Measurements from ENCODE around the gene DYNC1LI1.

Gene DYNC1LI1

DNA sequence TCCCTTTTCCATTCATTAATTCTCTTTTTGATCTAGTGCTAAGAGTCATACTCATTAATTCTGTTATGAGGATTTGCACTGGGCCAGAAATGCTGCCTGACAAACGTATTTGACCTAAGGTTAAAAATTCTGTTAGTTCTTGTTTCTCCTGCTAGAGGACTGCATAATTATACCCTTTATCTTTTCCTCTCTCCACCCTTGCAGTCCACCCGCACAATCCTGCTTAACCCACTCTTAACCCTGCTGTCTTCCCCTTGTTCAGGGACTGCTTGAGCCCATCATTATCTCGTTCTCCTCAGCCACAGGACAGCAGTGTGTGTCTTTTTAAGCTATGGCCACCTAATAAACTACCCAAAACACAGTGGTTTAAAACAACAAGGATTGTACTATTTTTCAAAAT is 31.1 kb upstream of the DYNC1LI1 start:
- H3K36me3 ChIP-seq = no peaks in the 10 kb centered on the region
- TF ChIP-seq CTCF (IDR thresholded peaks at IDR 0.05) = no peak
- H3K9me3 ChIP-seq = no peaks in the 10 kb centered on the region
- no peak overlapping the region for H3K4me3 ChIP-seq (ENCODE audit: low read depth in 1 of 2, low read length in 1 of 2)
- no peak overlapping the region for H3K27ac ChIP-seq
- H3K27me3 ChIP-seq = no peaks in the 10 kb centered on the region
- no peaks in the 10 kb centered on the region for H3K4me1 ChIP-seq (ENCODE audit: control insufficient read depth in 1 of 2, insufficient read depth in 1 of 2, low read depth in 1 of 2, low read length in 1 of 2)

- TF ChIP-seq CTCF (IDR thresholded peaks at IDR 0.05) = no peak
- H3K4me3 ChIP-seq (ENCODE audit: low read depth in 1 of 2, low read length in 1 of 2) = no peak overlapping the region
- no peaks in the 10 kb centered on the region for H3K4me1 ChIP-seq (ENCODE audit: control insufficient read depth in 1 of 2, insufficient read depth in 1 of 2, low read depth in 1 of 2, low read length in 1 of 2)
- no peak overlapping the region for H3K27ac ChIP-seq
- H3K27me3 ChIP-seq = no peaks in the 10 kb centered on the region
- H3K9me3 ChIP-seq = no peaks in the 10 kb centered on the region
- no peaks in the 10 kb centered on the region for H3K36me3 ChIP-seq
Measured at GRCh38 chr3:32597656-32598055, 27.0 kb upstream of the DYNC1LI1 start.

DNA sequence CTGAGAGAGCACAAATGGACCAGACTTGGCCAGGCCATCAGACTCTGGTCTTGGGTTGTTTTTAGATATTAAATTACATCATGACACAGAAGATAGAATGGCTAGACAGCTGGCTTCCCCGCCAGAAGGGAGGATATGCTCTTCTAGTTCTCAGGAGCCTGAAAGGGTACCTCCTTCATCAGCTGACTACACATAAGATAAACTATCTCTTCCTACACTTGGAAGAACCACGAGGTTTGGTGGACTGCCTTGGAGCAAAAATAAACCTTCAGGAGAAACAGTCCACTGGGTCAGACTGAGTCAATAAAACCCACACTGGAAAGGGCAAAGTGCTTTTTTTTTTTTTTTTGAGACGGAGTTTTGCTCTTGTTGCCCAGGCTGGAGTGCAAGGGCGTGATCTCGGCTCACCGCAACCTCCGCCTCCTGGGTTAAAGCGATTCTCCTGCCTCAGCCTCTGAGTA is 26.3 kb upstream of the DYNC1LI1 start:
- Histone ChIP-seq H3K27me3 (no peaks in the 10 kb centered on the region), H3K4me3 (ENCODE audit: low read depth in 1 of 2, low read length in 1 of 2) (no peak overlapping the region)

GRCh38 chr3:32596282-32596908 is 25.7 kb upstream of the DYNC1LI1 start:
- Histone ChIP-seq H3K4me3 (ENCODE audit: low read depth in 1 of 2, low read length in 1 of 2) (no peak overlapping the region), H3K4me1 (ENCODE audit: control insufficient read depth in 1 of 2, insufficient read depth in 1 of 2, low read depth in 1 of 2, low read length in 1 of 2) (no peaks in the 10 kb centered on the region), H3K9me3 (no peaks in the 10 kb centered on the region), H3K27me3 (no peaks in the 10 kb centered on the region), H3K27ac (no peak overlapping the region), H3K36me3 (no peaks in the 10 kb centered on the region)
- TF ChIP-seq CTCF (IDR thresholded peaks at IDR 0.05) = no peak

More for the DNA sequence above, 26.3 kb upstream of the DYNC1LI1 start:
- Histone ChIP-seq H3K4me1 (ENCODE audit: control insufficient read depth in 1 of 2, insufficient read depth in 1 of 2, low read depth in 1 of 2, low read length in 1 of 2) (no peaks in the 10 kb centered on the region), H3K9me3 (no peaks in the 10 kb centered on the region), H3K27ac (no peak overlapping the region), H3K36me3 (no peaks in the 10 kb centered on the region)
- TF ChIP-seq CTCF (IDR thresholded peaks at IDR 0.05) = no peak

DNA sequence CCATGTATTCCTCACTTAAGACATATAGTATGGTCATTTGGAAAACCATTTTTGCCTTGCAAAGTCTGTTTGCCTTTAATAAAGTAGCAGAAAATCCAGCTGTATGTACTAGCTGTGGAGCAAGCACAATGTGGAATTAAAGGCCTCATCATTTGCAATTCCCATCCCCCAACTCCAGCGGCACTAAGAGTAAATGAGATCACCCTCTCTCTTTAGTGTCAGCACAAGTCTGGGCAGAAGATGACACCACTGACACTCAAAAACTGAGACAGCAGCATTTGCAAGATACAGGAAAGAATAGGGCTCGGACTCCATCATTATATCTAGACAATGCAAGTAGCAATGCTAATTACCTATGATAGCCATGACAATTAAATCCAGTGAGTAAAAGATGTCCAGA is 24.7 kb upstream of the DYNC1LI1 start:
- no peak for TF ChIP-seq CTCF (IDR thresholded peaks at IDR 0.05)
- Histone ChIP-seq H3K4me3 (ENCODE audit: low read depth in 1 of 2, low read length in 1 of 2) (no peak overlapping the region), H3K4me1 (ENCODE audit: control insufficient read depth in 1 of 2, insufficient read depth in 1 of 2, low read depth in 1 of 2, low read length in 1 of 2) (no peaks in the 10 kb centered on the region), H3K9me3 (no peaks in the 10 kb centered on the region), H3K27ac (no peak overlapping the region), H3K27me3 (no peaks in the 10 kb centered on the region), H3K36me3 (no peaks in the 10 kb centered on the region)
